ENCODE results near the gene MEX3D.
"Not testable (repeated sequence)": the region's sequence is repeated elsewhere in the genome, so short reads cannot be mapped to it uniquely, and the experiment has no call there.

MEX3D gene

DNA sequence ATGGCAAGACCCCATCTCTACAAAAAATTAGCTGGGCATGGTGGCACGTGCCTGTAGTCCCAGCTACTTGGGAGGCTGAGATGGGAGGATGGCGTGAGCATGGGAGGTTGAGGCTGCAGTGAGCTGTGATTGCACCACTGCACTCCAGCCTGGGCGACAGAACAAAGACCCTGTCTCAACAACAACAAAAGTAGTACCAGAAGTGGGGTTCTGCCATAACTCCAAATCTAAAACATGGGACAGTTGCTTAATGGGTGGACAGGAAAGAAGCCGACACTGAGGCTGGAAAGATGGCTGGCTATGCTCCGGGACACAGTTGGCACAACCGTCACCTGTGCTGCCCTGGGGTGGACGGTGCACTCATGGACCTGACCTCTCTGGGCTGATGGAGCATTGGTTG, 32.4 kb downstream of the MEX3D start:
- not testable (repeated sequence) for DNase-seq (ENCODE audit: low spot score)

DNA sequence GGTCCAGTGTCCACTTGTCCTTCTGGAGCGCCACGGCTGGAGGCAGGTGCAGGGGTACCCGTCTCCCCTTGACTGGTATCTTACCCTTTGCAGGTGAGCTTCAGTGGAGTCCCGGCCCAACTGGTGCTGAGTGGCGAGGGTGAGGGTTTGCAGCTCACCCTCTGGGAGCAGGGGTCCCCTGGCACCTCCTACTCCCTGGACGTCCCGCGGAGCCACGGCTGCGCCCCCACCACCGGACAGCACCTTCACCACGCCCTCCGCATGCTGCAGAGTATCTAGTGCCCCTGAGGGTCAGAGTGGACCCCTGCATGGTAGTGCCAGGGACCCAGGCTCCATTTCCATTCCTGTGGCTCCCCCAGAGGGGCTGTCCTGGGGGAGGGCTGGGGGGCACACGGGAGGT, 33.2 kb downstream of the MEX3D start:
- no peak for DNase-seq (ENCODE audit: low spot score)

DNA sequence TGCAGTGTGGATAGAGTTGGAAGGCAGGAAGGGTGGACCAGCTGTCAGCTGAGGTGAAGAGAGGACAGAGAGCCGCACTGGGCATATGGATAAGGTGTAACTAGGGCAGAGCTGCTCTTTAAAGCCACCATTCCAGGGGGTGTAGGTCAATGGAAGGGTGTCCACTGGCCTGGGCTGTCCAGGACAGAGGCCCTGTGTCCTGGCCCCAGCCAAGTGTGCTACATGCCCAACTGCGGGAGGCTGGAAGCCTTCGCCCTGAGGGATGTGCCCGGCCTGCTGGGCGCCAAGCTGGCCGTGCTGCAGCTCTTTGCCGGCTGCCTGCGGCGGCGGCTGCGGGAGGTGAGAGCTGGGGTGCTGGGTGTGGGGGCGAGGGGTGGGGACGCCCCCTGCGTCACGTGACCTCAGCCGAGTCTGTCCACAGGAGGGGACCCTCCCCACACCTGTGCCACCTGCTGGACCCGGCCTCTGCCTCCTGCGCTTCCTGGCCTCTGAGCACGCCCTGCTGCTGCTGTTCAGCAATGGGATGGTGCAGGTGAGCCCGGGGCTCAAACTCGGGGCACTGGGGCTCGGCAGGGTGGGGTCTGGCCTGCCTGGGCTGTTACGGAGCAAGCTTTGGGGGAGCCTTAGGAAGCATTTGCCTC, 34.5 kb downstream of the MEX3D start:
- DNase-seq (ENCODE audit: low spot score): no peak

DNA sequence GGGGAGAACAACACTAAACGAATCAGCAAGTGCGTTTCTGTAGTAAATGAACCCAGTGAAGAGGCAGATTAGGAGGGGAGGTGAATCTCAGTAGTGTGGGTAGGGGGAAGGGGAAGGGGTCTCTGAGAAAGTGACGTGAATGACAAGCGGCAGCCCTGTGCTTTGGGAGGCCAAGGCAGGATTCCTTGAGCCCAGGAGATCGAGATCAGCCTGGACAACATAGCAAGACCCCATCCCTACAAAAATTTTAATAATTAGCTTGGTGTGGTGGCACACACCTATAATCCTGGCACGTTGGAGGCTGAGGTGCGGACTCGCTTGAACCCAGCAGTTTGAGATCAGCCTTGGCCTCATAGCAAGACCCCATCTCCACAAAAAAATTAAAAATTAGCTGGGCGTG, 36.1 kb downstream of the MEX3D start:
- no peak for DNase-seq (ENCODE audit: low spot score)

DNA sequence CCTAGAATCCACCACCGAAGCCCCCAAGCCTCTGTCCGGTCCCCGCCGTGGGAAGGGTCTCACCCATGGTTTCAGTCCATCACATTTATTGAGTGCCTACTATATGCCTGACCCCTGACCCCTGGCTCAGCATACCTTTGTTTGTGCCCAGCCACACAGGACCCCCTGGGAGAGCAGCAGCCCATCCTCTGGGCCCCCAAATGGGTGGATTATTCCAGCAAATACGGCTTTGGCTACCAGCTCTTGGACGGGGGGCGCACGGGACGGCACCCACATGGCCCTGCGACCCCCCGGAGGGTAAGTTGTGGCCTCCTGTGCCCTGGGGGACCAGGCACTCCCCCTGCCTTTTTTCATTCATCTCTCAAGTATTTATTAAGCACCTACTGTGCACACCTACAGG, 36.5 kb downstream of the MEX3D start:
- DNase-seq (ENCODE audit: low spot score): no peak

DNA sequence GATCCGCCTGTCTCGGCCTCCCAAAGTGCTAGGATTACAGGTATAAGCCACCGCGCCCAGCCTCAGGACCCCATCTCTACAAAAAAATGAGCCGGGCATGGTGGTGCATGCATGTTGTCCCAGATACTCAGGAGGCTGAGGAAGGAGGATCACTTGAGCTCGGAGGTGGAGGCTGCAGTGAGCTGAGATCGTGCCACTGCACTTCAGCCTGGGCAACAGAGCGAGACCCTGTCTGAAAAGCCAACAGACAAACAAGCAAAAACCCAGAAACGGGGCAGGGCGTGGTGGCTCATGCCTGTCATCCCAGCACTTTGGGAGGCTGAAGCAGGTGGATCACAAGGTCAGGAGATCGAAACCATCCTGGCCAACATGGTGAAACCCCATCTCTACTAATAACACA, 37.3 kb downstream of the MEX3D start:
- not testable (repeated sequence) for DNase-seq (ENCODE audit: low spot score)

DNA sequence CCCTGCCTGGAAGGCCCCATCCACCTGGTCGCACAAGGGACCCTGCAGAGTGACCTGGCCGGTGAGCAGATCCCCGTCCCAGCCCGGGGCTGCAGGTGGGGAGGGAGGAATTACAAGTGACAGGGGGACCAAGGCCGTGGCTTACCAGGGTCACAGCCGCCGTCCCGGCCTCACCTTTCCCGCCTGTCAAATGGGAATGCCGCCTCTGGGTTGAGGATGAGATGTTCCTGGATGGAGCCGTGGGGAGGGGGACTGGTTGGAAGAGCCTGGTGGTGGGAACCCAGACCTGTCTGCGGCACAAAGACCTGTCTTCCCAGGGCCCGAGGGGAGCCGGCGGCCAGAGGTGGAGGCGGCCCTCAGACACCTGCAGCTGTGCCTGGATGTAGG, 38.7 kb downstream of the MEX3D start:
- DNase-seq (ENCODE audit: low spot score): no peak

DNA sequence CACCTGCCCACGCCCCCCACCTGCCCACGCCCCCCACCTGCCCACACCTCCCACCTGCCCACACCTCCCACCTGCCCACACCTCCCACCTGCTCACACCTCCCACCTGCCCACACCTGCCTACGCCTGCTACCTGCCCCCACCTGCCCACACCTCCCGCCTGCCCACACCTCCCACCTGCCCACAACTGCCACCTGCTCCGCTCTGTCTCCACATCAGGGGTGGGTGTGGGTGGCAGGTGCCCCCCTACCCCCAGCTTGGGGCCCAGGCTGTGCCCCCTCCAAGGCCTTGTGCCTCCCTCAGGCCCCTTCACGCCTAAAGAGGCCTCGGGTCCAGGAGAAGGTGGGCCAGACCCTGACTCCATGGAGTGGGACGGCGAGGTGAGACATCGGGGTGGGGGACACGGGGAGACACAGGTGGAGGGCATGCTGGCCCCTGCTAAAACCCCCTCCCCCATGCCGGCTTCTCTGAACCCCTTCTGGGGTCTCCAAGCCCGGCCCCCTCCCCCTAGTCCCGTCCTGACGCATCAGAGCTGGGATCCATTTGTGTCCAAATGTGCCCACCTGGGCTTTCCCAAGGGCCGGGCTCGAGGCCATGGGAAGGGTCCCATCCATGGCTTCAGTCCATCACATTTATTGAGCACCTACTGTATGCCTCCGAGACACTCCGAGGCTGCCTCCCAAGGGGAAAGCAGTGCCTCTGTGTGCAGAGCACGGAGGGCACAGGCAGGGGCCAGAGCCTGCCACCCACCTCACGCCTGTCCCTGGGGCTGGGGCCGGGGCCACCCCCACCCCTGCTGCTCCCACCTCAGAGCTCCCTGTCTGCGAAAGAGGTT, 39.3 kb downstream of the MEX3D start:
- DNase-seq (ENCODE audit: low spot score): no peak

DNA sequence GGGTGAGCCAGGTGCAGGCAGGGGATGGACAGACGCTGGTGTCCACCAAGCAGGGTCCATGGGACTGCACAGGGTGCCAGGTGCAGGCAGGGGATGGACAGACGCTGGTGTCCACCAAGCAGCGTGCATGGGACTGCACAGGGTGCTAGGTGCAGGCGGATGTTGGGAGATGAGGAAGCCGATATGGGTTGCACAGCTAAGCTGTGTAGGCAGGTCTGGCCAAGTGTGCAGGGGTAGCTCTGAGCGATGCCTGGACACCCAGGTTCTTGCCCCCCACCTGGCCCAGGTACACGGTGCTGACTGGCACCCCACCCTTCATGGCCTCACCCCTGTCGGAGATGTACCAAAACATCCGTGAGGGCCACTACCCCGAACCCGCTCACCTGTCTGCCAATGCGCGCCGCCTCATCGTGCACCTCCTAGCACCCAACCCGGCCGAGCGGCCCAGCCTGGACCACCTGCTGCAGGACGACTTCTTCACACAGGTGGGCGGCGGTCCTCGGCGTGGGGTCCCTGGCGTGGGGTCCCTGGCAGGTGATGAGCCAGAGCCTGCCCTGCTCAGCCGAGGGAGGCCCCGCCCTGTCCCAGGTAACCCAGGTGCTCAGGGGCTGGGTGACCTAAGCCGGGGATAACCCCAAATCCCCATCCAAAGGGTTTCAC, 40.3 kb downstream of the MEX3D start:
- DNase-seq (ENCODE audit: low spot score): no peak

DNA sequence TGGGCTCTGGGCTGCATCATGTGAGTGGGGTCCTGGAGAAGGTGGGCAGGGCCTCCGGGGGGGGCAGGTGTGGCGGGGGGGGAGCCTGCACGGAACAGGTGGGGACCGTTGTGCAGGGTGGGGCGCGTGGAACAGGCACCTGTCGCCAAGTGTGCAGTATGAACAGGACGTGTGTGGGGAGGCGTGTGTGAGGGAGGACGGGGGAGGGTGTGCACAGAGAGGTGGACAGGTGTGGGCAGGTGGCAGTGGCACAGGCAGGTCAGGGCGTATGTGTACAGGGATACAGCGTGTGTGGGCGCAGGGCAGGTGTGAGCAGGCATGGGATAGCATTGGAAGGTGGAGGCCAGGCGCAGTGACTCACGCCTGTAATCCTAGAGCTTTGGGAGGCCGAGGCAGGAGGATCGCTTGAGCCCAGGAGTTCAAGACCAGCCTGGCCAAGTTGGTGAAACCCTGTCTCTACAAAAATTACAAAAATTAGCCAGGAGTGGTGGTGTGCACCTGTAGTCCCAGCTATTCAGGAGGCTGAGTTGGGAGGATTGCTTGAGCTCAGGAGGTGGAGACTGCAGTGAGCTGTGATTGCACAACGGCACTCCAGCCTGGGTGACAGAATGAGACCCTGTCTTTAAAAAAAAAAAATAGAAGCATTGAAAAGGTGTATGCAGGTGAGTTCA, 41.0 kb downstream of the MEX3D start:
- no peak for DNase-seq (ENCODE audit: low spot score)

DNA sequence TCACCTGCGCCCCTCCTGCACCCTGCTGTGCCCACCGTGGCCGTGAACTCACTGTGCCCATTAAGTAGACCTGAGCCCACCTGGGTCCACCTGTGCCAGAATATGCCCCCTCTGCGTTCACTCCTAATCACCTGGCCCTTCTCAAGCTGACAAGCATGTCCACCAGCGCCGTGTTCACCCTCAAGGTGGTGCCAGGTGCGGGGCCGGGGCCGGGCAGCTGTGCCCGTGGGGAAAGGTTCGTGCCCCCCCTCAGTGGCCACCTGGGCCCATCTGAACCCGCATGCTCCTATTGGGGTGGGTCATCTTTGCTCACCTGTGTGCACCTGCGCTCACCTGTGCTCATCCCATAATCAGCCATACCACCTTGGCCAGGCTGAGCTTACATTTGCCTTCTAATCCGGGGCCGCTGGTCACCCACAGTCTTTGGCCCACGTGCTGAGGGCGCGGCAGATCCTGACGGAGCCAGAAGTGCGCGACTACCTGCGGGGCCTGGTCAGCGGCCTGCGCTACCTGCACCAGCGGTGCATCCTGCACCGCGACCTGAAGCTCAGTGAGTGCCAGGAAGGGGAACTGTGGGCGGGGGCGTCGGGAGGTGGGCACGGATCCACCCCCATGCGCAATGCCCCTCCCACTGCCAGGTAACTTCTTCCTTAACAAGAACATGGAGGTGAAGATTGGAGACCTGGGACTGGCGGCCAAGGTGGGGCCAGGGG, 41.9 kb downstream of the MEX3D start:
- DNase-seq (ENCODE audit: low spot score): no peak

DNA sequence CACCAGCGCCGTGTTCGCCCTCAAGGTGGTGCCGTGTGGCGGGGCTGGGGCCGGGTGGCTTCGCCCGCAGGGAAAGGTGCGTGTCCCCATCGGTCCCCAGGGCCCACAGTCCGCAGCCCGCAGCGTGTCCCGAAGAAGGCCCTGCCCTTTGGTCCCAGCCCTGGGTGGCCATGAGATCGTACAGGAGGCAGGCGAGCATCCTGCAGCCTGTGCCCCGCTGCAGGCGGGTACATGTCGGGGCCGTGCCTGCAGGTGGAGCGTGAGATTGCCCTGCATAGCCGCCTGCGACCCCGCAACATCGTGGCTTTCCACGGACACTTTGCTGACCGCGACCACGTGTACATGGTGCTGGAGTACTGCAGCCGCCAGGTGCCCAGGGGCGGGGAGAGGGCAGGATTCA, 42.8 kb downstream of the MEX3D start:
- no peak for DNase-seq (ENCODE audit: low spot score)

DNA sequence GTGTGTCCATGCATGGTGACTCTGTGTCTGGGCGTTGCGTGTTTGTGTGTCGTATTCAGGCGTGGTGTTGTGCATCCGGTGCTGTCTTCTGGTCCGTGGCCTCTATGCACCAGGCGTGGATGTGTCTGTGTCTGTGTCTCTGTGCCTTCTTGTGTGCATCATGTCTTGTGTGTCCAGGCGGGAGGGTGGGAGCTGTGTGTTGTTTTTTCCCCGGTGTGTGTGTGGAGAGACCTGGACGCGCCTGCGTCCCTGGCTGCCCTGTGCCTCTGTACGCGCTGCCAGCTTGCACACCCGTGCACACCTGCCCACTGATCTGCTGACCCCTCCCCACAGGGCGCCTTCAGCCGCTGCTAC, 43.2 kb downstream of the MEX3D start:
- DNase-seq (ENCODE audit: low spot score): no peak

DNA sequence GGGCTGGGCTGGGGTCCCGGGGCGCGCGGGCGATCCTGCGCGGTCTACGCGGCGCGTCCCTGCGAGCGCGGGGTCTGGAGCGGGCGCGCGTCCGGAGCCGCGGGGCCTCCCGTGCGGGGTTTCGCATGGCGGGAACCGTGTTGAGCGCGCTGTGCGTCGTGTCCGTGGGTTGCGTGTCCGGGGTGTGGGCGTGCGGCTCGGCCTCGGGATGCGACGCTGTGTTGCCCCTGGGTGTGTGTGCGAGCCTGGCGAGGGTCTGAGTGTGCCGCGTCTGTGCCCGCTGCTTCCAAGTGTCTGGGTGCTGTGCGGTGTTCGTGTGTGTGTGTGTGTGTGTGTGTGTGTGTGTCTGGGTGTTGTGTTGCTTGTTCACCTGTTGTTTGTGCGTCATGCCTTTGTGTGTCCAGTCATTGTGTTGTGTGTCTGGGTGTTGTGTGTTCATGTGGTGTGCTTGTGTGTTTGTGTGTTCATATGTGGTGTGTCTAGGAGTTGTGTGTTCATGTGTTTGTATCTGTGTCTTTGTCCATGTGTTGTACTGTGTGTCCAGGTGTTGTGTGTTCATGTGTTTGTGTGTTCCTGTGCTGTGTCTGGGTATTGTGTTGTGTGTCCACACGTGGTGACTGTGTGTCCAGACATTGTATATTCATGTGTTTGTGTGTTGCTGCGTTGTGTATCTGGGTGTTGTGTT, 43.7 kb downstream of the MEX3D start:
- DNase-seq (ENCODE audit: low spot score): no peak

DNA sequence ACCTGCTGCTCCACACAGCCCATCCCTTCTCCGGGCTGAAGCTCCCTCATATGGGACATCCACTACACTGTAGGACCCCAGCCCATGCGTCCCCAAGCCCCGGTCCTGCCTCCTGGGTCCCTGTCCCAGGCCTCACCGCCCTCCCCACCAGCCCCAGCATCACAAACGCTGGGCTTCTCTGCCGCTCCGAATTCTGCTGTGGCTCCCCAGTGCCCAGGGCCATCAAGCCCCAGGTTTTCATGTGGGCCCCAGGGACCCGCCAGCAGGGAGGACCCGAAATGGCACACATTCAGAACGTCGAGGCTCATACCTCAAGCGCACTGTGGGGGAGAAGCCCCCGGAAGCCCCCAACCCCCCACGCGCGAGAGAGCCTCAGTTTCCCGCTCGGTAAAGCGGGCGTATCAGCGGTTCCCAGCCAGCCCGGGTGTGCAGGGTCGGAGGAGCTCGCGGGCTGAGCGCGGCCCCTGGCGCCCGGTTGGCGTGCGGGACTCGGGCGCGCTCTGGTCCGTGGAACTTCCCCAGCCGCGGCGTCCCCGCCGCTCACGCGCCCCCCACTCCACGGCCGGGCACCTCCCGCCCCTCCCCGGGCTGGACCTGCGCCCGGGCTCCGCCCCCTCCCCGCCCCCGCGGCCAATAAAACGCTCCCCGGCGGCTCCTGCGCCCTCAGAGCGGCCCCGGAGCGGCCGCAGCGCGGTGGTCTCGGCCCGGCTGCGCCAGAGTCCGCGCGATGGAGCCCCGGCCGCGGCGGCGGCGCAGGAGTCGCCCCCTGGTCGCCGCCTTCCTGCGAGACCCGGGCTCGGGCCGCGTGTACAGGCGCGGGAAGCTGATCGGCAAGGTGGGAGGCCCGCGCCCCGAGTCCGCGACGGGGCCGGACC, 44.5 kb downstream of the MEX3D start, which contains the start of gene PLK5:
Gene PLK5, plus strand, starts transcription at position 666 of the 875 bp plus-strand sequence. CDS start 2,920 bp downstream, outside the sequence.
- DNase-seq (ENCODE audit: low spot score): no peak

DNA sequence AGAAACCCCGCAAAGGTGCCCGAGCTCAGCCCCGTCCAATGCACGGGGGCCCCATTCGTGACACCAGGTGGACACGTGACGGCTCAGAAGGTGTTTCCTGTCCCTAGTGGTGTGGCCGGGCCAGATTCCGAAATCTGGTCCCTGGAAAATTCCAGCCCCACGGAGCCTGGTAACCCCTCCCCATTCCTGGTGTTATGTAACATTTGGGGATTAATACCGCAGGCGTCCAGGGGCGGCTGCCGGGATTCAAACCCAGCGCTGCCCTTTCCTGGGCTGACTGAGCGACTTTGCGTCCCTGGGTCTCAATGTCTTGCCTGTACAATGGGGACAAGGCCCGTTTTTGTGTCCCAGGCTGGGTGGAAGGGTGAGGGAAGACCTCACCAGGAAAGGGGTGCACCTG, 45.3 kb downstream of the MEX3D start:
- DNase-seq (ENCODE audit: low spot score): no peak

DNA sequence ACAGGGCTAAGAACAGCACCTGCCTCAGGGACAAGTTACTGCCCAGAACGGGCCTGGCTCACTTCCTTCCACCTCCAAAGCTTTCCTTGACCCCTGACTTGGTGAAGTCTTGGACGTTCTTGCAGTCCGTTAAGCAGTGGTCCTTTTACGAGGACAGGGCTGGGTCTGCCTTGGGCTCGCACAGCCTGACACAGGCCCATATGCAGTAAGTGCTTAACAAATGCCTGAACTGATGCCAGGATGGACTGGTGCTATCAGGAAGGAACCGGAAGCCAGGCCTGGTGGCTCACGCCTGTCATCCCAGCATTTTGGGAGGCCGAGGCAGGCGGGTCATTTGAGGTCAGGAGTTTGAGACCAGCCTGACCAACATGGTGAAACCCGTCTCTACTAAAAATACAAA, 46.1 kb downstream of the MEX3D start:
- DNase-seq (ENCODE audit: low spot score): no peak

DNA sequence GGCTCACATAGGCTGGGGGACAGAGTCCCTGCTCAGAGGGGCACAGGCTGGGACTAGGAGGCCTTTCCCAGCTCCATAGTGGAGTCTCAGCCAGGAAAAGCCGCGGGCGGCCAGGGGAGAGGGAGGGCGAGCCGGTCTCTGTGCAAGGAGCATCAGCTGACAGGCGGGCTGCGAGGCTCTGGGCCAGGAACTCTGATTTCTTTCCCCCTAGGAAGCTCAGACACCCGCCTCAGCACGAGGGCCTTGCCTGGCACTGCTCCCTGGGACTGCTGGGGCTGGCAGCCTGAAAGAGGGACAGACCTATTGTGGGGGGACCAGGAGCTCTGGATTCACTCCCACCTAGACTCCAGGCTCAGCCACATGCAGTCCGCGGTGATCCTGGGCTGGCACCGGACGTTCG, 46.5 kb downstream of the MEX3D start:
- DNase-seq (ENCODE audit: low spot score): no peak

DNA sequence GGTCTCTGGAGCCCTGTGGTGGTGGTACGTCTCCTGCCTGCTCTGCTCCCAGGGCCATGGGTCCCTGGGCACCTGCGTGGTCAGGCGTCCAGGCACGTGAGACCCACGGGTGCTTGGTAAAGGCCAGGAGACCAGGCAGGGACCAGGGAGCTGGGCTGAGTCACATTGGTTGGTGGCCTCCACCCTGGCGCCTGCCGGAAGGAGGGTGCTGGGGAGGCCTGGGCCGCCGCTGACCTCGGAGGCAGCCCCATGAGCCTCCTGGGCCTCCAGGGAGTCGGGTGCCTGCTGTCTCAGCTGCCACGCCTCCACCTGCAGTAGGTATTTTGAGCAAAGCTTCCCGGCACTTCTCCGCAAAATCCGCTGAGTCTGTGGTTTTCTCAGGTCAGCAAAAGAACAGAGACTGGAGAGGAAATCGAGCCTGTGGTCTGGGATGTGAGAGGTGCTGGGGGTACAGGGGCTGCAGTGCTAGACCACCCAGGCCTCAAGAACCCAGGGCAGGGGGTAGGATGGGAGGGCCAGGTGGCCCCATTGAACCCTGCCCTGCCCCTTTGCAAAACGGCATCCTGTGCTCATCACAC, 47.8 kb downstream of the MEX3D start:
- DNase-seq (ENCODE audit: low spot score): no peak

DNA sequence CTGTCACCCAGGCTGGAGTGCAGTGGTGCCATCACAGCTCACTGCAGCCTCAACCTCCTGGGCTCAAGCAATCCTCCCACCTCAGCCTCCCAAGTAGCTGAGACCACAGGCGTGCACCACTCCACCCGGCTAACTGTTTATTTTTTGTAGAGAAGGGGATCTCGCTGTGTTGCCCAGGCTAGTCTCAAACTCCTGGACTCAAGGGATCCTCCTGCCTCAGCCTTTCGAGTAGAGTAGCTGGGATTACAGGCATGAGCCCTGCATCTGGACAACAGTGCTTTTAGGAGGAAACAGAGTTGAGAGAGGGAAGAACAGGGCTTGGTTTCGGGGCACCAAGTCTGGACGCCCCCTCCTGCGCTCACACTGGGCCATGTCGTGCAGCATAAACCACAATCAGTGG, 48.3 kb downstream of the MEX3D start:
- DNase-seq (ENCODE audit: low spot score): not testable (repeated sequence)

All from hematopoietic multipotent progenitor cell treated with erythropoietin and hydrocortisone succinate and interleukin-3 and kit ligand, for 15 days (in vitro differentiated cells).